ENCODE data around the gene PPP2R5C. TPM values are rescaled to one million over a fixed set of nuclear protein-coding genes. Genes with fewer than 3 reads are reported as not detected.
"Not testable (repeated sequence)": the region's sequence is repeated elsewhere in the genome, so short reads cannot be mapped to it uniquely, and the experiment has no call there.

Gene PPP2R5C
- total RNA-seq, 6 donors from 2014 or later, result 105 to 208 (median 133) TPM

DNA sequence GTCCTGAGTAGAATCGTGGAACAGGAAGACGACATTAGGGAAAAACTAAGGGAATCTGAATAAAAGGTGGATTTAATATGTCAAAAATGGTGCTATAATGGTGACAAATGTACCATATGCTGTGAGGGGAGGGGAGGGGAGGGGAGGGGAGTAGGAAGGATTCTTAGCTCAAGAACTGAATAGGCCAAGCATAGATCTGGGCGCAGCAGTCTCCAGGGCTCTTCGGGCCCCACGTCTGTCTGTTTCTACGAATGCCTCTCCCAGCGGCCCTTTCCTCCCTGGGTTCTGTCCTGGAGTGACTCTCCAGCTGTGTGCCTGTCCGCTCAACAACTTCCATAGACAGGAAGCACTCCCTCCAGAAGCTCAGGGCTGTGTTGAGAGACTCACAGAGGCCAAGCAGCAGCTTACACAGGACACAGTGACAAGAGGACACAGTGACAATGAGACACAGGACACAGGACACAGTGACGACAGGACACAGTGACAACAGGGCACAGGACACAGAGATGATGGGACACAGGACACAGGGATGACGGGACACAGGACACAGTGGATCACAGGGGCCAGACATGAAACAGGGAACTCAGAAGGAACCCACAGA is 42.4 kb upstream of the PPP2R5C start:
- Histone ChIP-seq H3K4me3 (no peak overlapping the region), H3K27ac (peak overlapping the region in 2 of 4 donors; percentile 15 to 31), H3K4me1 (peaks cover 5 to 9% (median 8%) of the 10 kb centered on the region in 4 donors), H3K27me3 (no peaks in the 10 kb centered on the region), H3K9me3 (peaks cover 0 to 6% (median 2%) of the 10 kb centered on the region in 4 donors), H3K36me3 (no peaks in the 10 kb centered on the region)
- no peak for TF ChIP-seq POLR2A (IDR thresholded peaks at IDR 0.05)
- no peak for TF ChIP-seq CTCF (IDR thresholded peaks at IDR 0.05)
- peak in 1 of 2 donors; percentile 63 for TF ChIP-seq POLR2AphosphoS5 (IDR thresholded peaks at IDR 0.05)
- TF ChIP-seq EP300 (IDR thresholded peaks at IDR 0.05), result peak in 1 of 4 donors; percentile 38
- peak in 1 of 2 donors; percentile 15 for ATAC-seq (ENCODE audit: low FRiP score in 2 of 2)
- DNase-seq, result peak in 1 of 2 donors; percentile 21
- 75 to 80% methylated on average over 9 to 10 of the region's 10 CpGs for WGBS, 2 donors

DNA sequence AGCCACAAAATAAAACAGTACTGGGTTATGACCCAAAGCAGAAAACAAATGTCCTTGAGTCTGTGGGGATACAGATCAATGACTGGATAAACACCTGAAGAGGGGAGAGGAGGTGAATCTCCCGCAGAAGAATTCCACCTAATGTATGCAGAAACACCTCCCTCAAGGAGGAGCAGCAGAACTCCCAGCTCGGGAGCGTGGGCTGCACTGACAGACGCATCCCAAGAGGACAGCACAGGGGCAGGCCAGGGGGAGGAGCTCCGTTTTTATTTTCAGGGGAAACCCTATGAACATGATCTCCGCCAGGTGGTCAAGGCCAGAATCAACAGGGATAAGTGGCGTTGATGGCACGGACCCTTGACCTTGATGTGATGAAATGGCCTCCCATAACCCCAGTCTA is 41.8 kb upstream of the PPP2R5C start:
- 57 to 73% methylated on average over 8 of the region's 8 CpGs for WGBS, 2 donors
- Histone ChIP-seq H3K27me3 (no peaks in the 10 kb centered on the region), H3K27ac (peak overlapping the region in 2 of 4 donors; percentile 5 to 31), H3K9me3 (peaks cover 0 to under 1% (median 0%) of the 10 kb centered on the region in 4 donors), H3K4me1 (peaks cover 5 to 9% (median 8%) of the 10 kb centered on the region in 4 donors), H3K4me3 (no peak overlapping the region), H3K36me3 (no peaks in the 10 kb centered on the region)
- ATAC-seq (ENCODE audit: low FRiP score in 2 of 2) (no peak), DNase-seq (peak in 1 of 2 donors; percentile 16)
- TF ChIP-seq EP300 (IDR thresholded peaks at IDR 0.05), result no peak
- no peak for TF ChIP-seq POLR2A (IDR thresholded peaks at IDR 0.05)
- peak in 1 of 2 donors; percentile 21 for TF ChIP-seq POLR2AphosphoS5 (IDR thresholded peaks at IDR 0.05)

- Histone ChIP-seq H3K27ac (peak overlapping the region; percentile 51 to 82 (median 70)), H3K4me1 (peaks cover 5 to 9% (median 8%) of the 10 kb centered on the region in 4 donors), H3K36me3 (no peaks in the 10 kb centered on the region), H3K9me3 (no peaks in the 10 kb centered on the region), H3K4me3 (no peak overlapping the region), H3K27me3 (no peaks in the 10 kb centered on the region)
- ATAC-seq (ENCODE audit: low FRiP score in 2 of 2) (no peak), DNase-seq (no peak)
- WGBS, 2 donors, result 42 to 58% methylated on average over 5 of the region's 5 CpGs
- TF ChIP-seq CTCF (IDR thresholded peaks at IDR 0.05), result no peak
- TF ChIP-seq POLR2AphosphoS5 (IDR thresholded peaks at IDR 0.05), result no peak
- TF ChIP-seq POLR2A (IDR thresholded peaks at IDR 0.05), result no peak
- TF ChIP-seq EP300 (IDR thresholded peaks at IDR 0.05), result no peak
These were observed 40.4 kb upstream of the PPP2R5C start for GRCh38 chr14:101721111-101721510.

GRCh38 chr14:101721951-101722661 is 39.4 kb upstream of the PPP2R5C start:
- Histone ChIP-seq H3K4me3 (no peak overlapping the region), H3K9me3 (no peaks in the 10 kb centered on the region), H3K36me3 (no peaks in the 10 kb centered on the region), H3K27me3 (no peaks in the 10 kb centered on the region), H3K27ac (peak overlapping the region; percentile 70 to 86 (median 79)), H3K4me1 (peaks cover 5 to 9% (median 8%) of the 10 kb centered on the region in 4 donors)
- TF ChIP-seq POLR2AphosphoS5 (IDR thresholded peaks at IDR 0.05), result peak; percentile 63 to 75
- peak in 3 of 4 donors; percentile 57 to 94 (median 83) for TF ChIP-seq EP300 (IDR thresholded peaks at IDR 0.05)
- peak in 2 of 4 donors; percentile 43 to 60 for TF ChIP-seq POLR2A (IDR thresholded peaks at IDR 0.05)
- no peak for TF ChIP-seq CTCF (IDR thresholded peaks at IDR 0.05)
- 48 to 54% methylated on average over 21 of the region's 21 CpGs for WGBS, 2 donors
- DNase-seq (peak in 1 of 2 donors; percentile 76), ATAC-seq (ENCODE audit: low FRiP score in 2 of 2) (peak; percentile 50 to 58)

- peaks cover 5 to 9% (median 8%) of the 10 kb centered on the region in 4 donors for H3K4me1 ChIP-seq
- DNase-seq (peak in 1 of 2 donors; percentile 14), ATAC-seq (ENCODE audit: low FRiP score in 2 of 2) (no peak)
- H3K4me3 ChIP-seq, result no peak overlapping the region
- no peaks in the 10 kb centered on the region for H3K36me3 ChIP-seq
- H3K27ac ChIP-seq, result peak overlapping the region; percentile 70 to 86 (median 79)
- no peaks in the 10 kb centered on the region for H3K9me3 ChIP-seq
- no peaks in the 10 kb centered on the region for H3K27me3 ChIP-seq
- TF ChIP-seq EP300 (IDR thresholded peaks at IDR 0.05), result no peak
- 93 to 96% methylated on average over 8 of the region's 8 CpGs for WGBS, 2 donors
These were observed 38.4 kb upstream of the PPP2R5C start for GRCh38 chr14:101723061-101723595.

- H3K4me1 ChIP-seq, result peaks cover 6 to 11% (median 7%) of the 10 kb centered on the region in 4 donors
- not testable (repeated sequence) for H3K4me3 ChIP-seq; ATAC-seq (ENCODE audit: low FRiP score in 2 of 2); H3K9me3 ChIP-seq; H3K27me3 ChIP-seq; H3K36me3 ChIP-seq
- DNase-seq, result peak in 1 of 2 donors; percentile 78
- 76 to 86% methylated on average over 7 of the region's 7 CpGs for WGBS, 2 donors
- peak overlapping the region in 1 of 4 donors; percentile 35 for H3K27ac ChIP-seq
These were observed 35.9 kb upstream of the PPP2R5C start for GRCh38 chr14:101725652-101726051.

Measured in upper lobe of left lung (tissue), 6 donors.